Esophagus squamous epithelium (tissue), 5 donors: Measurements from ENCODE around the gene BANP. TPM values are rescaled to one million over a fixed set of nuclear protein-coding genes. Genes with fewer than 3 reads are reported as not detected.

Experiments
- DNase-seq: peaks from one replicate; lab custom pipeline; 2025; lab: John Stamatoyannopoulos, UW
- H3K27ac ChIP-seq, 4 donors: fragments of 200-600 bp; sonication (generic); one replicate each; pipeline ENCODE4 v1.5.1; 2016 to 2019; ENCODE audit warnings: mild to moderate bottlenecking in 1 of 4
- H3K27me3 ChIP-seq, 4 donors: fragments of 200-600 bp; sonication (generic); 1 replicate in 3 of 4; 2 replicates in 1 of 4; pipeline versions ENCODE4 v1.5.1 to v1.6.0; 2017 to 2021; ENCODE audit warnings: antibody characterized with exemption in 1 of 4
- H3K36me3 ChIP-seq, 3 donors: fragments of 200-600 bp; sonication (generic); one replicate each; pipeline ENCODE4 v1.5.1; 2016 to 2019
- H3K4me1 ChIP-seq, 3 donors: fragments of 200-600 bp; sonication (generic); one replicate each; pipeline ENCODE4 v1.5.1; 2017 to 2019
- H3K4me3 ChIP-seq, 4 donors: fragments of 200-600 bp; sonication (generic); 1 replicate in 3 of 4; 2 replicates in 1 of 4; pipeline ENCODE4 v1.5.1; 2016 to 2019; ENCODE audit warnings: mild to moderate bottlenecking in 2 of 4, moderate library complexity in 1 of 4
- H3K9me3 ChIP-seq, 3 donors: fragments of 200-600 bp; sonication (generic); one replicate each; pipeline ENCODE4 v1.5.1; 2016 to 2019
- POLR2A ChIP-seq, 4 donors: fragments of 450-650 bp; IDR thresholded peaks; one replicate each; pipeline ENCODE4 v1.6.1; 2017; ENCODE audit warnings: antibody characterized with exemption in 4 of 4, mild to moderate bottlenecking in 4 of 4, moderate library complexity in 3 of 4
- WGBS, 2 donors: methylation state at CpG; one replicate each; pipeline ENCODE4 v1.1.5; 2018; 5-methylcytosine and 5-hydroxymethylcytosine counted together
- intact Hi-C: fragments of 100-400 bp; cut with DNase I; formaldehyde crosslinking; loops from one replicate; pipeline ENCODE4 v1.15.0; 2022
- total RNA-seq, 4 donors: library from RNA; depleted of rRNA; stranded (reverse); fragments of >200 nt; gene quantifications; one replicate each; pipeline ENCODE4 v1.1.0, GENCODE V29; 2016
- TF ChIP-seq, protein P1 (sequence below), 6 experiments: fragments of 450-650 bp in 4 of 6; fragments of 200-600 bp in 2 of 6; sonication (generic) in 2 of 6; IDR thresholded peaks; one replicate each; pipeline ENCODE4 v1.5.1; 2016 to 2019; ENCODE audit warnings: antibody characterized with exemption in 6 of 6, mild to moderate bottlenecking in 4 of 6, moderate library complexity in 4 of 6
- donor health status: DM: yes; HTN: yes; CAD: no.

The BANP gene
- total RNA-seq, 4 donors from 2014 or later = 13.8 to 19.9 (median 14.1) TPM

DNA sequence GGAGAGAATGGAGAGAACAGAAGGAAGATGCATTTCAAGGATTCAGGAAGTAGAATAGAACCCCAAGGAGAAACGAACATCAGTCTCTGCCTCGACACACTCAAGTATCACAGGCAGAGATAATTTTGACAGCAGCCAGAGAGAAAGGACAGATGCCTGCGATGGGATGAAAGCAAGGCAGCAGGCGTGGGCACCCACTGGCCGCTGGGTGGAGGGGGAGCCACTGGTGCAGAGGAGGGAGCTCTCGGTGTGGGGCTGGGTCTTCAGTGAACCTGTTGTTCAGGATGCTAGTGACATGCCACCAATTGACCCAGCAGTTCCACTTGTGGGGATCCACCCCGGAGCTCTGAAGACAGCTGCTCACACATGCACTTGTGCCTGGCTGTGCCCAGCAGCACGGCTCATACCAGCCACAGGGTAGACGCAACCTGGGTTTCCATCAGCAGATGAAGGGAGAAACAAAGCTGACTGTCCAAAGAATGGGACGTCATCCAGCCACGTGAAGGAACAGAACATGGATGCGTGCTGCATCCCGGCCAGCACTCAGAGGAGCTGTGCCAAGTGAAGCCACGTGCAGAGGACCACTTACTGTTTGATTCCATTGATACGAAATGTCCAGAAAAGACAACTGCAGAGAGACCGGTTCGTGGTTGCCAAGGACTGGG, 127.0 kb downstream of the BANP start:
- intact Hi-C loops = no loop called here
- peaks cover 0 to 62% (median 2%) of the 10 kb centered on the region in 3 donors for H3K36me3 ChIP-seq
- H3K4me3 ChIP-seq = no peak overlapping the region

DNA sequence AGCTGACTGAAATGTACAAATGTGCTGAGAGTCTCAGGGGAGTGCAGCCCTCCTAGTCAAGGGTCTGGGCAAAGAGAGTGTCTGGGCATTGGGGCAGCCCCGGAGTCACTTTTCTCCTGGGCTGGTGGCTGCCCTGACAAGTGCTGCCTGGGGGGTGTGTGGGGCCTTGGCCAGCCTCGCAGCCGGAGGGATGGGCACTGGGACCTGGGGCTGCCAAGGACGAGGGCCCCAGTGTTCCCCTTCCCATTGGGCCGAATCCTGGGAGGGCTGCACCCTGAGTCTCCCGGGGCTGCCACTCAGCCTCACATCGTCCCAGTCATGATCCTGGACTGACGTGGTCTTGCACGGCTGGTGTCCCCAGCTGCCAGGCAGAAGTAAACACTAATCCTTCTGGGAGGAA, 132.3 kb downstream of the BANP start:
- intact Hi-C loops = no loop called here
- DNase-seq = no peak
- WGBS, 2 donors = no CpG with 5 or more reads among the region's 9 CpGs

More for the DNA sequence above, 127.0 kb downstream of the BANP start:
- DNase-seq = no peak
- no peak for TF ChIP-seq POLR2A (IDR thresholded peaks at IDR 0.05)
- TF ChIP-seq, protein P1, sequence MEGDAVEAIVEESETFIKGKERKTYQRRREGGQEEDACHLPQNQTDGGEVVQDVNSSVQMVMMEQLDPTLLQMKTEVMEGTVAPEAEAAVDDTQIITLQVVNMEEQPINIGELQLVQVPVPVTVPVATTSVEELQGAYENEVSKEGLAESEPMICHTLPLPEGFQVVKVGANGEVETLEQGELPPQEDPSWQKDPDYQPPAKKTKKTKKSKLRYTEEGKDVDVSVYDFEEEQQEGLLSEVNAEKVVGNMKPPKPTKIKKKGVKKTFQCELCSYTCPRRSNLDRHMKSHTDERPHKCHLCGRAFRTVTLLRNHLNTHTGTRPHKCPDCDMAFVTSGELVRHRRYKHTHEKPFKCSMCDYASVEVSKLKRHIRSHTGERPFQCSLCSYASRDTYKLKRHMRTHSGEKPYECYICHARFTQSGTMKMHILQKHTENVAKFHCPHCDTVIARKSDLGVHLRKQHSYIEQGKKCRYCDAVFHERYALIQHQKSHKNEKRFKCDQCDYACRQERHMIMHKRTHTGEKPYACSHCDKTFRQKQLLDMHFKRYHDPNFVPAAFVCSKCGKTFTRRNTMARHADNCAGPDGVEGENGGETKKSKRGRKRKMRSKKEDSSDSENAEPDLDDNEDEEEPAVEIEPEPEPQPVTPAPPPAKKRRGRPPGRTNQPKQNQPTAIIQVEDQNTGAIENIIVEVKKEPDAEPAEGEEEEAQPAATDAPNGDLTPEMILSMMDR (IDR thresholded peaks at IDR 0.05) = no peak
- 92% methylated on average over 15 of the region's 17 CpGs for WGBS, 2 donors
- Histone ChIP-seq H3K27ac (no peak overlapping the region), H3K9me3 (no peaks in the 10 kb centered on the region), H3K27me3 (no peaks in the 10 kb centered on the region), H3K4me1 (no peaks in the 10 kb centered on the region)

DNA sequence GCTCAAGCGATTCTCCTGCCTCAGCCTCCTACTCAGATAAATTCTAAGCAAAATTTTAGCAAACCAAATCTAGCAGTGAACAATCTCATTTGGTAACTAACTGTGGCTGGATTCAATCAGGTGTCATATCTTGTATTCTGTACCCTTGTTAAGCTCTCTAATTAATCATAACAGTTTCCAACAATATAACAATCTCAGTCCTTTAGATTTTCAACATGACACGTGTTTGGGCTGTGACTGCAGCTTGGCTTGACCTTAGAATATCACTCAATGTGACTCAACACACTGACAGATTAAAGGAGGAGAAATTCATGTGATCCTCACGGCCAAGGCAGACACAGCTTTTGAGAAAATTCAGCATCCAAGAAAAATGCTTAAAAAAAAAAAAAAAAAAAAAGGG, 133.6 kb downstream of the BANP start:
- Histone ChIP-seq H3K4me1 (peaks cover 0 to 3% (median 0%) of the 10 kb centered on the region in 3 donors), H3K27me3 (peaks cover 0 to 36% (median 0%) of the 10 kb centered on the region in 4 donors), H3K4me3 (no peak overlapping the region), H3K9me3 (no peaks in the 10 kb centered on the region), H3K36me3 (peaks cover 0 to 7% (median 0%) of the 10 kb centered on the region in 3 donors), H3K27ac (no peak overlapping the region)
- WGBS, 2 donors = 42 to 50% methylated on average over 3 of the region's 3 CpGs
- TF ChIP-seq, protein P1 (IDR thresholded peaks at IDR 0.05) = no peak
- no peak for TF ChIP-seq POLR2A (IDR thresholded peaks at IDR 0.05)
- intact Hi-C loops = no loop called here
- no peak for DNase-seq

More for the DNA sequence above, 132.3 kb downstream of the BANP start:
- H3K36me3 ChIP-seq = peaks cover 0 to 11% (median 0%) of the 10 kb centered on the region in 3 donors
- no peaks in the 10 kb centered on the region for H3K9me3 ChIP-seq
- H3K27ac ChIP-seq = no peak overlapping the region
- TF ChIP-seq, protein P1 (IDR thresholded peaks at IDR 0.05) = no peak
- TF ChIP-seq POLR2A (IDR thresholded peaks at IDR 0.05) = no peak
- no peak overlapping the region for H3K4me3 ChIP-seq
- H3K27me3 ChIP-seq = peaks cover 0 to 24% (median 0%) of the 10 kb centered on the region in 4 donors
- peaks cover 0 to 3% (median 0%) of the 10 kb centered on the region in 3 donors for H3K4me1 ChIP-seq

DNA sequence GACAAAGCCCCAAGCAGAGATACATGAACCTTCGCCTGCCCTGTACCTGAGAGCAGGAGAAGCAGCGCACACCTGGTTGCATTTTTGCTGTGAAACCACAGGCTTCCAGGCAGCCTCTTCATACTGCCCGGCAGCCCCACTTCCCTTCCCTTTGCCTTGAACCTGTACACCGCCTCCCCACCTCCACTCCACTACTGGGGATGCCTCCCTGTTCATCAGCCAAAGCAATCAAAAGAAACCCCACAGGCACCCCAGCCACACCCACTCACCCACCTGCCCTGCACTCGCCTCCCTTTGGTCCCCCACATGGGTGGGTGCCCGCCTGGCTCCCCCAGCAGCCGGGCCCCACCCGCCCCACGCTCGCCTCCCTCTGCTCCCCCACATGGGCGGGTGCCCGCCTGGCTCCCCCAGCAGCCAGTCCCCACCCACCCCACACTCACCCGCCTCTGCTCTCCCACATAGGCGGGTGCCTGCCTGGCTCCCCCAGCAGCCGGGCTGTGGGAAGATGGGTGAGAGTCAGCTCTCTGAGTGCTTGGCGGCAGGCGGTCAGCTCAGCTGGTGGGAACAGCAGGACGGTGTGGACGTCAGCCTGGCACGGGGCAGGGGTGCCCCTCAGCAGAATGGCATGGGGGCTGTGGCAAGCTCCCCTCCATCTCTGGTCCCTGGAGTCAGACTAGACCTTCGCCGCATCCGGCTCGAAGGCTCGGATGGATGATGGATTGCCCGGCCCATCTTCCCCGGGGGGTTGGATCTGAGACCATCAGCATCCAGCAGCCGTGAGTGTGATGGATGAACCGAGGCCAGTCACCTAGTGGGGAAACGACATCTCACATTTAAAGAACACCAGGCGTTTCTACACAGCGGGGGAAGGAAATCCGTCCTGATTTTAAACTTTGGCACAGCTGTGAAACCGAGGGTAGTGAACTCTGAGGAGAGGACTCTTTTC, 135.6 kb downstream of the BANP start:
- Histone ChIP-seq H3K36me3 (peaks cover 0 to 7% (median 0%) of the 10 kb centered on the region in 3 donors), H3K4me1 (peaks cover 0 to 19% (median 0%) of the 10 kb centered on the region in 3 donors), H3K4me3 (peak overlapping the region in 1 of 4 donors; percentile 23), H3K27ac (peak overlapping the region in 1 of 4 donors; percentile 65), H3K9me3 (no peaks in the 10 kb centered on the region), H3K27me3 (peaks cover 0 to 56% (median 0%) of the 10 kb centered on the region in 4 donors)
- no peak for TF ChIP-seq POLR2A (IDR thresholded peaks at IDR 0.05)
- TF ChIP-seq, protein P1 (IDR thresholded peaks at IDR 0.05) = no peak
- WGBS, 2 donors = 65 to 71% methylated on average over 9 to 16 of the region's 34 CpGs
- intact Hi-C loops = no loop called here
- no peak for DNase-seq
